Spleen (tissue), 7 donors: ENCODE measurements around the gene PPP6R3.
"Not testable (repeated sequence)": the region's sequence is repeated elsewhere in the genome, so short reads cannot be mapped to it uniquely, and the experiment has no call there.

Source experiments
- CTCF ChIP-seq, 11 experiments: fragments of 200-600 bp in 7 of 11; fragments of 450-650 bp in 4 of 11; sonication (generic) in 4 of 11; IDR thresholded peaks in 8 of 11; conservative IDR thresholded peaks in 3 of 11; 1 replicate in 7 of 11; 2 replicates in 4 of 11; pipeline versions ENCODE4 v1.4.0 to v1.8.0; 2016 to 2021; ENCODE audit warnings: antibody characterized with exemption in 11 of 11, inconsistent platforms in 4 of 11, mild to moderate bottlenecking in 1 of 11
- POLR2AphosphoS5 ChIP-seq, 3 donors: sonication (generic); formaldehyde crosslinking; IDR thresholded peaks; one replicate each; pipeline ENCODE4 v1.5.1; 2017; ENCODE audit warnings: antibody characterized with exemption in 3 of 3
- donor health status: DM: no; HTN: no; CAD: no; lungs with moderate emphysema.
- donor health status: DM: no; HTN: no; CAD: no.
- donor health status: DM: no; HTN: no; CAD: no.

GRCh38 chr11:68626236-68626635 is 165.7 kb downstream of the PPP6R3 start:
- TF ChIP-seq CTCF (IDR thresholded peaks at IDR 0.05 in 8 of 11, conservative IDR thresholded peaks at IDR 0.05 in 3 of 11); POLR2AphosphoS5 (IDR thresholded peaks at IDR 0.05): not testable (repeated sequence)
